Panc1 (cell line): ENCODE measurements around the gene METTL25B.

Source experiments
- CTCF ChIP-seq: fragments of 450-650 bp; IDR thresholded peaks from 2 replicates; pipeline ENCODE4 v1.5.1; 2017; ENCODE audit warnings: mild to moderate bottlenecking
- POLR2AphosphoS5 ChIP-seq: IDR thresholded peaks from 2 replicates; pipeline ENCODE4 v1.6.1; 2012; ENCODE audit warnings: mild to moderate bottlenecking, low read depth, low read length, moderate library complexity
- REST ChIP-seq, 2 experiments: IDR thresholded peaks; 2 replicates each; pipeline ENCODE4 v1.6.1; 2011 to 2012; ENCODE audit warnings: low read depth in 2 of 2, control low read depth in 1 of 2, low read length in 1 of 2, mild to moderate bottlenecking in 1 of 2, moderate library complexity in 1 of 2; ENCODE audit not compliant: insufficient read depth in 1 of 2
- SIN3A ChIP-seq: IDR thresholded peaks from 2 replicates; pipeline ENCODE4 v1.6.1; 2012; ENCODE audit warnings: low read depth, mild to moderate bottlenecking, low read length, moderate library complexity, borderline replicate concordance; ENCODE audit not compliant: insufficient read depth
- TCF7L2 ChIP-seq: IDR thresholded peaks from 2 replicates; pipeline ENCODE4 v1.6.1; 2011; ENCODE audit warnings: mild to moderate bottlenecking, low read depth, low read length, inconsistent platforms

- TF ChIP-seq CTCF, result peak; percentile 92
- no peak; the same call in 1 of the 2 replicates for TF ChIP-seq POLR2AphosphoS5
- TF ChIP-seq SIN3A, result no peak; the same call in 1 of the 2 replicates
- TF ChIP-seq REST (IDR thresholded peaks at IDR 0.05; ENCODE audit: insufficient read depth in 1 of 2, low read depth in 2 of 2, low read length in 1 of 2), result no peak
- peak; percentile 97 for TF ChIP-seq TCF7L2
These were observed 22.2 kb upstream of the METTL25B start for GRCh38 chr1:156705918-156706656.
